Activated T-cell treated with anti-CD3 and anti-CD28 coated beads, Interleukin-2, amount 50 U/mL, for 1 hour (primary cell): ENCODE data around the gene C1QTNF8.
"Not testable (repeated sequence)": the region's sequence is repeated elsewhere in the genome, so short reads cannot be mapped to it uniquely, and the experiment has no call there.

Experiments used
- DNase-seq: peaks from one replicate; pipeline ENCODE4 v3.0.0-alpha.2; 2020

The C1QTNF8 gene

DNA sequence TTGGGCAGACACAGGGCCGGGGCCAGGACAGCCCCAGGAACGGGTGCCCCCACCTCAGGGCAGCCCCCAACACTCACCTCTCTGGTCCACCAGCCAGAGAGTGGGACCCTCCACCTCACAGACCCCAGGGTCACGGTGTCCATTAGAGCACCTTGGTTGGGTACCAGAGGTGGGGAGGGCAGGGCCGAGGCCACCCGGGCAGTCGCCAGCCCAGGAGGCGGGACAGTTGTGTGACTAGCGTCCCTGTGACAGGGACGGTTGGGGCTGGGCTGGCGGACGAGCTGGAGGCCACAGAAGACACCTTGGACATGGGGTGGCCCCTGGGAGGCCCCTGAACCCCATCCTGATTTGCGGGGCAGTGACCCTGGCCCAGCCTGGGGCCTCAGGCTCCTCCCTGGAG, 11.7 kb upstream of the C1QTNF8 start:
- no peak for DNase-seq

DNA sequence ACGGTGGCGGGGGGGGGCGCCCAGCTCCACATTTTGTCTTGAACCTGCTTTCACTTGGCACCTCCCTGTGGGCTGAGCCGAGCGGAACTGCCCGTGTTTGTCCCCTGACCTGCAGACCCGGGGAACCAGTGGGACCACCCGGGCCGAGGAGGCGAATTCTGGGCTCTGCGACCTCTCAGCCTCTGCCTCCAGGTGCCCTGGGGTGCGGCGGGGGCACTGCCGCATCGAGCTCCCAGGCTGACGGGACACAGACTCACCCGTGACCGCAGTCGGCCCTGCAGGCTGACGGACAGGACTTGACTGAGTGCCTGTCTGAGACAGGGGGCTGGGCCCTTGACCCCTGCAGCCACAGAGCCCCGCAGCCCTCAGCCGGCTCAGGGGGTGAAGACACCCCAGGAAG, 11.1 kb upstream of the C1QTNF8 start:
- no peak for DNase-seq

GRCh38 chr16:1106659-1107058, 10.6 kb upstream of the C1QTNF8 start:
- DNase-seq: no peak

- DNase-seq: peak; percentile 61
Measured at GRCh38 chr16:1105888-1106620, 10.0 kb upstream of the C1QTNF8 start.

- DNase-seq: no peak
Measured at GRCh38 chr16:1103636-1103980, 7.6 kb upstream of the C1QTNF8 start.

GRCh38 chr16:1102921-1103635, 7.0 kb upstream of the C1QTNF8 start:
- peak; percentile 81 for DNase-seq

DNA sequence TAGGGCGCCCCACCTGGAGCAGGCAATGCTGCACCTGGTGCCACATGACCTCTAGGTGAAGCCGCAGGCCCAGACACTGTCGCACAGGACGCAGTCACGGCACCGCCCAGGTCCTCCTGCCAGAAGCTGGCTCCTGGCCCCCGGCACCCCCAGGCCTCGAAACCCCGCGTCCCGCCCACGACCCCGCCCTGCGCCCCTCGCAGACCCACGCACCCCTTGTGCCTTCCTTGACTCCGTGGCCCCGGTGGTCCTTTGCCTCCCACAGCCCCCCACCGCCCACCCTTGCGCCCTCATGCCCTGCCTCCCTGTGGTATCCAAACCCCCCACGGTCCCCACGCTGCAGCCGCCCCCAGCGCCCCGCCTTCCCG, 6.3 kb upstream of the C1QTNF8 start:
- DNase-seq: no peak

DNA sequence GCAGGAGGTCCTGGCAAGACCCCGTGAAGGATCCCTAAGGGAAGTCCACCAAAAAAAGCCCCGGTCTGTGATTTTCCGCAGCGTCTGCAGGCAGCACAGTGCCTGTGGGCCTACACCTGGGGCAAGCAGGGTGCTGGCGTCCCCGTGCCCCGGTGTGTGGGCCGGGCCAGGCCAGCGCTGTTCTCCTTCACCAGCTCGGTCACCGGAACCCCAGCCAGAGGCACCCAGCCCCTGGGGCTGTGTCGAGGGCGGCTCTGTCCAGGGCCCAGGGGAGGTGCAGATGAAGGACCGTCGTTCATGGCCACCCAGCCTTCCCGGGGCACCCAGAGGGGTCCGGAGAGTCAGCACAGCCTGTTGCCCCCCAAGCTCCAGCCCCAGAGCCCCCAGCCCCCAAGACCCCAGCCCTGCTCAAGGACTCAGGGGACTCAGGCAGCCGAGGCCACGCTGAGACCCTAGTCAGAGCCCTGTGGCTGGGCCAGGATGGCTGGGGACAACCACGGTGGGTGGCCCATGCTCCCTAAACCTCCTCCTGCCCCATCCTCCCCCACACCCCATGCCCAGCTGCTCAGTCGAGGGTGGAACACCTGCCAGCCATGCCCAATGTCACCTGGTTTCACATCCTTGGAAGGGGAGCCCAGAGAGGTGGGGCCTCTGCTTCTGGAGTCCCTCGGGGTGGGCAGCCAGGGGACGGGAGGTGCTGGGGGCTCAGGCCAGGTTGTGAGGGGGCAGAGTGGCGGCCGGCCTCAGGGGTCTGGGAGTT, 5.7 kb upstream of the C1QTNF8 start:
- DNase-seq: no peak

GRCh38 chr16:1101133-1101532, 5.1 kb upstream of the C1QTNF8 start:
- DNase-seq: no peak

GRCh38 chr16:1100084-1100800, 4.2 kb upstream of the C1QTNF8 start:
- no peak for DNase-seq

DNA sequence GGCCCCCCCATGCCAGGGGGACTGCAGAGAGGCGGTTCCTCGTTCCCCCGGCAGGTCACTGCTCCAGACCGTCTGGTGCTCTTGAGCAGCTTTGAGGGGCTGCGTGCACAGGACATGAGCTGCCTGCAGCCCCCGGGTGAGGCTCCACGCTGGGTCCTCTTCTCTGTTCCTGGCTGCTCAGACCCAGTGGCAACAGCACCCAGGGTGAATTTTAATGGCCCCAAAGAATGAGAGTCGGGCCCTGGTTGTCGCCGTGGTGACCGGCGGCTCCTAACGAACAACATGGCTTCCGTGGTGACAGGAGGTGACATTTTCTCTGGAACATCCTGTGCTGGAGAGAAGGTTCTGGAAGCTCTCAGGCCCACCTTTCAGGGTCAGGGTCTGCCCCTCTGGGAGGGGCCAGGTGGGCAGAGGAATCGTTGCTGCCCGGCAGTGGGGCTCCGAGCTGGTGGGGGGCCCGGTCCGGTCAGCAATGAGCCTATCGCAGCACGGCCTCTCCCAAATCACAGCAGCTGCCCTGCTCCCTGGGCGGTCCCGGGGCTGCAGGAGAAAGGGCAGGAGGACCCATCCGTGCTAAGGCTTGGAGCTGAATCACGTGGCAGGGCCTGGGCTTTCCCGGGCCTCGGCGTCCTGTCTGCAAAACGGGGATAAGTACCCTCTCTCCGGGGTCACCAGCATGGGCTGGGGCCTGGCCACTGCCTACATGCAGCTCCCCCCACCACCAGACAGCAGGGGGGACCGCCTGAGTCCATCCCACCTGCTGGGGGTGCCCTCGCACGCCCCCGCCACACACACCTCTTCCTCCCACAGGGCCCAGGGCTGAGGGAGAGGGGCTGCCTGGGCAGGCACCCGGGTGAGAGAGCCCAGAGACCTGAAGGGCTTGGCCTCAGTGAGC, 3.4 kb upstream of the C1QTNF8 start:
- no peak for DNase-seq

DNA sequence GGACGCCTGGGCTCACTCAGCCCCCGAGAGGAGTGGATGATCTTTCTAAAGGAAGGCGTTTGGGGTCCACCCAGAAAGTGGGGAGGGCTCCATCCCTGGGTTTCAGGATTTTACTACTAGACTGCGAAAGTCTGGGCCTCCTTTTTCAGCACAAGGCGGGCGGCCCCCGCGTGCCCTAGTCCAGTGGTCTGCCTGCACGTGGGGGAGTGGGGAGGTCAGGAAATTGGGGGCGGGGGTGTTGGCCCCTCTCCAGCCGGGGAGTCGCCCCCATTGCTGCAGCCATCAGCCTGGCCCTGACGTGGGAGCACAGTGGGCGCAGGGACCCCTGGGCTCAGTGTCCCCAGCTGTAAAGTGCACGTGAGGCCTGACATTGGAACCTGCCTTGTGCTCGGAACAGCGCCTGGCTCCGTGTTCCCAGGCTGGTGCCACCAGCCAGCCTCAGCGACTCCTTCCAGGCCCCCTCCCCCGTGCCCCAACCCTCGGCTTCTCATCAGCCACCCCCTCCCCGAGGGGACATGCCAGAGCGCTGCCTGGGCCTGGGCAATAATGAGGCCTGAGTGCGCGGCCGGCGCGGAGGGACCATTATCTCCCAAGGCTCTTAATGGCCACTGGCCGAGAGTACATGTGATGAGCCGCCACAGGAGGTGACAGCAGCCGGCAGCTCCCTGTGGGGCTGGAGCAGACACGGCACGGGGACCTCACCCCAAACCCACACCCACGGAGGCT, 2.4 kb upstream of the C1QTNF8 start:
- DNase-seq: no peak

DNA sequence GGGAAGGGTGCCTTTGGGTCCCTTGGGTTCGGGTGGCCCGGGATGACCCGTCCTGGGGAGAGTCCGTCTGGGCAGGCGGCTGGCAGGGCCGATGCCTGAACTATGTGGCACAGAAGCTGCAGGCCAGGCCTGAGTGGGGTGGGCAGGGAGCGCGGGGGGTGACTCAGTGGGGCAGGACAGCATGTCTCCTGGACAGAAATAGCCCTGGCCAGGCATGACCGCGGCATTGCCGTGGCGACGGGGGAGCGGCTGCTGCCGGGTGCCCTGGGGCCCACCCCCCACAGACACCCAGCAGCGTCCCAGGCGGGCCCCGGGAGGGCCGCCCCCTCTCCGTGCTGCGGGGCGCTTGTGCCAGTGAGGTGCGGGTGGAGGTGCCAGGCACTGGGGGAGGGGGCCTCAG, 1.8 kb upstream of the C1QTNF8 start:
- no peak for DNase-seq

- no peak for DNase-seq
Measured at GRCh38 chr16:1097156-1097555, 1.1 kb upstream of the C1QTNF8 start.

DNA sequence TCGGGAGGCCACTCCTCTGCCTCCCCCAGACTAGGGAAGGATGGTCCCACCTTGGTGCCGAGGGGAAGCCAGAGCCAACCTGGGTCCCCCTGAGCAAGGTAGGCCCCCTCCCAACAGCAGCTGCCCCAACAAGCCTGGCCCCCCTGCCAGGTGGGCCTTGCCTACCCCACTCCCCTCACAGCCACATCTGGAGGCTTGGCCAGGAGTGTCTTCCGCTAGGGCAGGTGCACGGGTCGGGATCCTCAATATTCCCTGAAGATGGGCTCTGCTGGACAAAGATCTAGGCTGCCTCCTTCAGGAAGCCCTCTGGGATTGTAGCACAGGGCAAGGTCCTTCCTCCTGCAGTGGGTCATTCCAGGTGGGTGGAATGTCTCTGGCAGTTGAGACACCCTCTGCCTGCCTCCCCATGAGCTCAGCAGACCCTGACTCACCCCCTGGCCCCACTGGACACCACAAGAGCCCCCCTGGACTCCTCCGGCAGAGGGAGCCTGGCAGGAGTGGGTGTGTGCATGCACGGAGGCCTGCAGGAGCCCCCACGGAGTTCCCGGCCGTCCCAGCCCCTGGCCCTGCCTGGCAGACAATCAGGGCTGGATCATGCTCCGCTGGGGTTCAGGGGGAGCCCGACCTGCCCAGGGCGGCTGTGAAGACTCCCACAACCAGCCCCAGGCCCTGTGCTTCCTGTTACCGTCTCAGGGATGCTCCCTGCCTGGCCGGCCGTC, 435 bp downstream of the C1QTNF8 start:
- DNase-seq: no peak

GRCh38 chr16:1094601-1095449, 1.2 kb downstream of the C1QTNF8 start:
- no peak for DNase-seq

GRCh38 chr16:1094124-1094479, 1.9 kb downstream of the C1QTNF8 start:
- DNase-seq: no peak

GRCh38 chr16:1093284-1094123, 2.5 kb downstream of the C1QTNF8 start:
- no peak for DNase-seq

DNA sequence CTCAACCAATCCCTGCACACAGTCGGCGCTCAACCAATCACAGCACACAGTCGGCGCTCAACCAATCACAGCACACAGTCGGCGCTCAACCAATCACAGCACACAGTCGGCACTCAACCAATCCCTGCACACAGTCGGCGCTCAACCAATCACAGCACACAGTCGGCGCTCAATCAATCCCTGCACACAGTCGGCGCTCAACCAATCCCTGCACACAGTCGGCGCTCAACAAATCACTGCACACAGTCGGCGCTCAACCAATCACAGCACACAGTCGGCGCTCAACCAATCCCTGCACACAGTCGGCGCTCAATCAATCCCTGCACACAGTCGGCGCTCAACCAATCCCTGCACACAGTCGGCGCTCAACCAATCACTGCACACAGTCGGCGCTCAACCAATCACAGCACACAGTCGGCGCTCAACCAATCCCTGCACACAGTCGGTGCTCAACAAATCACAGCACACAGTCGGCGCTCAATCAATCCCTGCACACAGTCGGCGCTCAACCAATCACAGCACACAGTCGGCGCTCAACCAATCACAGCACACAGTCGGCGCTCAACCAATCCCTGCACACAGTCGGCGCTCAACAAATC, 3.3 kb downstream of the C1QTNF8 start:
- not testable (repeated sequence) for DNase-seq
